Endothelial cell of umbilical vein (primary cell): ENCODE measurements around the gene NFKB1. TPM values are rescaled to one million over a fixed set of nuclear protein-coding genes. Genes with fewer than 3 reads are reported as not detected.

Experiments used
- BruUV-seq: library from RNA; stranded (reverse); fragments of 400-500 nt; replicated peaks from 2 replicates; lab custom pipeline; 2021; lab: Mats Ljungman, UMichigan
- CTCF ChIA-PET: fragments of 300-600, 350-600 bp; sonication (Branson Sonifier 250); formaldehyde crosslinking; loops from one replicate; lab custom pipeline; 2021; ENCODE audit warnings: antibody characterized with exemption, inconsistent platforms; lab: Charles Lee
- POLR2A ChIA-PET: fragments of 300-600, 350-600 bp; sonication (Branson Sonifier 250); formaldehyde crosslinking; loops from one replicate; lab custom pipeline; 2021; ENCODE audit warnings: antibody characterized with exemption, inconsistent platforms; lab: Charles Lee
- DNase-seq: peaks from one replicate; pipeline ENCODE4 v3.0.0-alpha.2; 2011; ENCODE audit warnings: low read depth, low spot score
- FAIRE-seq: peaks from 2 replicates; lab custom pipeline; 2011; peaks lifted over from hg19 to GRCh38; lab: Jason Lieb, UNC
- H2AFZ ChIP-seq: 2 replicates; pipeline ENCODE4 v1.6.0; 2012; ENCODE audit warnings: low read depth, low read length, control low read depth, inconsistent platforms
- H3K27ac ChIP-seq: 2 replicates; pipeline ENCODE4 v1.5.1; 2011; ENCODE audit warnings: low read depth, mild to moderate bottlenecking, control low read depth, low read length, moderate library complexity; ENCODE audit not compliant: insufficient read depth
- H3K27me3 ChIP-seq, 2 experiments: 2 replicates each; pipeline versions ENCODE4 v1.6.0 to v1.6.1; 2011; ENCODE audit warnings: low read length in 2 of 2, mixed read lengths in 1 of 2; ENCODE audit not compliant: control insufficient read depth in 2 of 2, insufficient read depth in 2 of 2
- H3K36me3 ChIP-seq, 2 experiments: 2 replicates in 1 of 2; 3 replicates in 1 of 2; pipeline ENCODE4 v1.5.1; 2011; ENCODE audit warnings: low read length in 2 of 2, mild to moderate bottlenecking in 1 of 2, moderate library complexity in 1 of 2; ENCODE audit not compliant: control insufficient read depth in 2 of 2, insufficient read depth in 2 of 2; ENCODE audit errors: extremely low read depth in 1 of 2
- H3K4me1 ChIP-seq: 3 replicates; pipeline ENCODE4 v1.5.1; 2011; ENCODE audit warnings: mild to moderate bottlenecking, low read length; ENCODE audit not compliant: control insufficient read depth, insufficient read depth; ENCODE audit errors: extremely low read depth
- H3K4me2 ChIP-seq: 2 replicates; pipeline ENCODE4 v1.6.1; 2011; ENCODE audit warnings: low read length, control low read depth, mixed read lengths; ENCODE audit not compliant: insufficient read depth
- H3K4me3 ChIP-seq, 3 experiments: fragments of 200-600 bp in 1 of 3; sonication (generic), shearing (Covaris generic) in 1 of 3; replicated peaks in 1 of 3; 2 replicates each; pipeline ENCODE4 v1.5.1; 2011 to 2016; ENCODE audit warnings: control low read depth in 3 of 3, low read length in 3 of 3, mild to moderate bottlenecking in 2 of 3, inconsistent platforms in 1 of 3, low read depth in 1 of 3, moderate library complexity in 1 of 3; ENCODE audit not compliant: insufficient read depth in 1 of 3
- H3K79me2 ChIP-seq: 2 replicates; pipeline ENCODE4 v1.6.0; 2012; ENCODE audit warnings: low read length, inconsistent platforms; ENCODE audit not compliant: control insufficient read depth, insufficient read depth
- H3K9ac ChIP-seq: replicated peaks from 2 replicates; pipeline ENCODE3; 2011; ENCODE audit warnings: low read length, control low read depth; ENCODE audit not compliant: insufficient read depth; ENCODE audit errors: extremely low read depth
- H3K9me1 ChIP-seq: replicated peaks from 3 replicates; pipeline ENCODE4 v1.6.0; 2011; ENCODE audit warnings: mild to moderate bottlenecking, low read length; ENCODE audit not compliant: control insufficient read depth, insufficient read depth; ENCODE audit errors: extremely low read depth
- H3K9me3 ChIP-seq: replicated peaks from 2 replicates; pipeline ENCODE4 v1.5.1; 2012; ENCODE audit warnings: low read length, inconsistent platforms; ENCODE audit not compliant: control insufficient read depth, insufficient read depth
- H4K20me1 ChIP-seq: replicated peaks from 2 replicates; pipeline ENCODE3; 2011; ENCODE audit warnings: mild to moderate bottlenecking, low read length; ENCODE audit not compliant: control insufficient read depth, insufficient read depth; ENCODE audit errors: extremely low read depth
- EZH2 ChIP-seq: IDR thresholded peaks from 2 replicates; pipeline ENCODE4 v1.6.1; 2012; ENCODE audit warnings: borderline replicate concordance, low read depth, mild to moderate bottlenecking, moderate library complexity, low read length, inconsistent platforms; ENCODE audit not compliant: severe bottlenecking
- FOS ChIP-seq: IDR thresholded peaks from 2 replicates; pipeline ENCODE4 v1.6.1; 2011; ENCODE audit warnings: mild to moderate bottlenecking, low read length, moderate library complexity, borderline replicate concordance; ENCODE audit not compliant: insufficient read depth
- GATA2 ChIP-seq: IDR thresholded peaks from 2 replicates; pipeline ENCODE4 v1.7.0; 2011; ENCODE audit warnings: low read depth, mild to moderate bottlenecking, moderate library complexity, mixed read lengths, low read length; ENCODE audit not compliant: insufficient read length, insufficient read depth
- JUN ChIP-seq: IDR thresholded peaks from 2 replicates; pipeline ENCODE4 v1.6.1; 2011; ENCODE audit warnings: borderline replicate concordance, low read depth; ENCODE audit not compliant: insufficient read length, insufficient read depth
- MYC ChIP-seq: IDR thresholded peaks from one replicate; pipeline ENCODE4 v1.6.1; 2011; ENCODE audit warnings: mild to moderate bottlenecking, low read depth, low read length
- POLR2A ChIP-seq: IDR thresholded peaks from 2 replicates; pipeline ENCODE4 v1.6.1; 2012; ENCODE audit warnings: low read depth, mild to moderate bottlenecking, control low read depth, low read length
- POLR2AphosphoS5 ChIP-seq: IDR thresholded peaks from 2 replicates; pipeline ENCODE4 v1.6.1; 2012; ENCODE audit warnings: low read depth, mild to moderate bottlenecking, control low read depth, low read length, moderate library complexity; ENCODE audit not compliant: insufficient read depth
- dilution Hi-C: fragments of 300-500 bp; cut with MboI; formaldehyde crosslinking; loops from one replicate; pipeline ENCODE4 v1.15.0; 2019; ENCODE audit warnings: low sequenced_read_pairs; ENCODE audit not compliant: extremely low pct_ligation_motif_present
- intact Hi-C: fragments of 100-400 bp; cut with micrococcal nuclease; formaldehyde crosslinking; loops from one replicate; pipeline ENCODE4 v1.10.0; 2022
- polyA plus RNA-seq, 4 experiments: library from polyadenylated mRNA; depleted of rRNA in 3 of 4; stranded (reverse) in 3 of 4; unstranded in 1 of 4; fragments of >200 nt; gene quantifications; 2 replicates each; pipeline versions ENCODE4 v1.2.1 to v1.2.3, GENCODE V29; 2011 to 2012; ENCODE audit warnings: missing spikeins in 1 of 4
- total RNA-seq: library from RNA; stranded (reverse); gene quantifications from 2 replicates; pipeline ENCODE4 v1.2.3, GENCODE V29; 2021
- TF ChIP-seq, protein P1 (sequence below): IDR thresholded peaks from 2 replicates; pipeline ENCODE4 v1.6.1; 2011; ENCODE audit not compliant: insufficient read depth, insufficient read length
- TF ChIP-seq, protein P2 (sequence below), 2 donors: IDR thresholded peaks; 1 replicate in 1 of 2; 2 replicates in 1 of 2; pipeline ENCODE4 v1.5.1; 2011; ENCODE audit warnings: low read length in 2 of 2, mild to moderate bottlenecking in 2 of 2, moderate library complexity in 2 of 2, control low read depth in 1 of 2, inconsistent platforms in 1 of 2, low read depth in 1 of 2; ENCODE audit not compliant: insufficient read depth in 1 of 2; ENCODE audit errors: extremely low read depth in 1 of 2

The NFKB1 gene
- total and polyA plus RNA-seq, 2 donors (not counting 3 experiments of a cell fraction or from before 2014, with no cell fraction given), result 21.3 to 41.4 TPM

GRCh38 chr4:102534845-102535244 lies 33.7 kb downstream of the NFKB1 start:
- dilution Hi-C loops, result no loop called here
- Histone ChIP-seq H3K4me2 (no peak overlapping the region), H3K9me1 (peaks cover 3% of the 10 kb centered on the region), H3K79me2 (peaks cover 2% of the 10 kb centered on the region), H3K27ac (no peak overlapping the region), H4K20me1 (no peaks in the 10 kb centered on the region), H3K4me1 (no peaks in the 10 kb centered on the region), H3K36me3 (peaks cover 0 to 2% of the 10 kb centered on the region in 2 experiments), H3K27me3 (no peaks in the 10 kb centered on the region), H3K4me3 (no peak overlapping the region), H2AFZ (no peak overlapping the region), H3K9ac (no peak overlapping the region), H3K9me3 (no peaks in the 10 kb centered on the region)
- BruUV-seq, result no TSS peak
- FAIRE-seq (no peak), DNase-seq (no peak)
- TF ChIP-seq POLR2AphosphoS5, result no peak
- TF ChIP-seq EZH2, result no peak
- no peak for TF ChIP-seq POLR2A
- TF ChIP-seq, protein P1, sequence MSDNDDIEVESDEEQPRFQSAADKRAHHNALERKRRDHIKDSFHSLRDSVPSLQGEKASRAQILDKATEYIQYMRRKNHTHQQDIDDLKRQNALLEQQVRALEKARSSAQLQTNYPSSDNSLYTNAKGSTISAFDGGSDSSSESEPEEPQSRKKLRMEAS, result no peak
- no peak for TF ChIP-seq JUN
- TF ChIP-seq, protein P2, sequence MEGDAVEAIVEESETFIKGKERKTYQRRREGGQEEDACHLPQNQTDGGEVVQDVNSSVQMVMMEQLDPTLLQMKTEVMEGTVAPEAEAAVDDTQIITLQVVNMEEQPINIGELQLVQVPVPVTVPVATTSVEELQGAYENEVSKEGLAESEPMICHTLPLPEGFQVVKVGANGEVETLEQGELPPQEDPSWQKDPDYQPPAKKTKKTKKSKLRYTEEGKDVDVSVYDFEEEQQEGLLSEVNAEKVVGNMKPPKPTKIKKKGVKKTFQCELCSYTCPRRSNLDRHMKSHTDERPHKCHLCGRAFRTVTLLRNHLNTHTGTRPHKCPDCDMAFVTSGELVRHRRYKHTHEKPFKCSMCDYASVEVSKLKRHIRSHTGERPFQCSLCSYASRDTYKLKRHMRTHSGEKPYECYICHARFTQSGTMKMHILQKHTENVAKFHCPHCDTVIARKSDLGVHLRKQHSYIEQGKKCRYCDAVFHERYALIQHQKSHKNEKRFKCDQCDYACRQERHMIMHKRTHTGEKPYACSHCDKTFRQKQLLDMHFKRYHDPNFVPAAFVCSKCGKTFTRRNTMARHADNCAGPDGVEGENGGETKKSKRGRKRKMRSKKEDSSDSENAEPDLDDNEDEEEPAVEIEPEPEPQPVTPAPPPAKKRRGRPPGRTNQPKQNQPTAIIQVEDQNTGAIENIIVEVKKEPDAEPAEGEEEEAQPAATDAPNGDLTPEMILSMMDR (IDR thresholded peaks at IDR 0.05; ENCODE audit: extremely low read depth in 1 of 2, insufficient read depth in 1 of 2, low read depth in 1 of 2, low read length in 2 of 2), result no peak
- TF ChIP-seq MYC, result no peak
- no peak for TF ChIP-seq FOS
- no peak for TF ChIP-seq GATA2
- POLR2A ChIA-PET, result no interaction called here
- CTCF ChIA-PET, result no interaction called here
- intact Hi-C loops, result no loop called here
